Astrocyte of the cerebellum (primary cell): ENCODE results near the gene PPFIA4.

Experiments
- DNase-seq: peaks from one replicate; pipeline ENCODE4 v3.0.0-alpha.2; 2011; ENCODE audit warnings: low read depth
- H3K4me3 ChIP-seq: 2 replicates; pipeline ENCODE4 v1.5.1; 2011; ENCODE audit warnings: mild to moderate bottlenecking, low read depth, low read length, moderate library complexity
- CTCF ChIP-seq: IDR thresholded peaks from 2 replicates; pipeline ENCODE4 v1.5.1; 2012; ENCODE audit warnings: low read length, low read depth, moderate library complexity, mild to moderate bottlenecking; ENCODE audit errors: missing control alignments
- in situ Hi-C: cut with HindIII; loops from 2 replicates; pipeline ENCODE4 v1.10.0; 2017; ENCODE audit warnings: low sequenced_read_pairs

The PPFIA4 gene

DNA sequence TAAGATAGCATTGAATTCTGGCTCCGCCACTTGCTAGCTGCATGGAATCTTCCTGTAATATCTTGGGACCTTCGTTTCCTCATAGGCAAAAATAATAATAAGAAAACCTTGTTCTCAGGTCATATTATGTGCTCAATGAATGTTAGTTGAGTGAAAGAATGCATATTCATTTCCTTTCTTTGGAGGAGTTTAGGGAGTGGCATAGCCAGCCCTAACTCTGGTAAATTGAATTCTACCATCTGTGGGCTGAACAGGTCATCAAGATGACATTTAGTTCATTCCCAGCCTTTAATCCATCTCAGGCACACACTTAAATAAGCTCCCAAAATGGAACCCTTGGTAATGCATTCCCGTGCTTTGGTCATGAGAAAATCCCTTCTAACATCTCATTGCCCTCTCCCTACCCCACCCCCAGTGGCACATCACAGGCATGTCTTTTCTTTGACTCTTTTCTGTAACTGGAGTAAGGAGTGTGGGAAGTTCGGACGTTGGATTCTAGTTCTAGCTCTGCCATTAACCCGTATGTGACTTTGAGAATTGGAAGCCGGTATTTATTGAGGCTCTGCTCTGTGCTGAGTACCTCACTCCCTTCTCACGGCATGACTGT is 72.7 kb downstream of the PPFIA4 start:
- no peak for DNase-seq
- TF ChIP-seq CTCF, result no peak
- in situ Hi-C loops, result no loop called here
- H3K4me3 ChIP-seq, result no peak overlapping the region

- TF ChIP-seq CTCF, result no peak
- in situ Hi-C loops, result no loop called here
- no peak for DNase-seq
- H3K4me3 ChIP-seq, result no peak overlapping the region
Observed at GRCh38 chr1:203099805-203100515, 73.7 kb downstream of the PPFIA4 start.

GRCh38 chr1:203100516-203100869 is 74.2 kb downstream of the PPFIA4 start:
- H3K4me3 ChIP-seq, result no peak overlapping the region
- no peak for TF ChIP-seq CTCF
- in situ Hi-C loops, result no loop called here
- no peak for DNase-seq

DNA sequence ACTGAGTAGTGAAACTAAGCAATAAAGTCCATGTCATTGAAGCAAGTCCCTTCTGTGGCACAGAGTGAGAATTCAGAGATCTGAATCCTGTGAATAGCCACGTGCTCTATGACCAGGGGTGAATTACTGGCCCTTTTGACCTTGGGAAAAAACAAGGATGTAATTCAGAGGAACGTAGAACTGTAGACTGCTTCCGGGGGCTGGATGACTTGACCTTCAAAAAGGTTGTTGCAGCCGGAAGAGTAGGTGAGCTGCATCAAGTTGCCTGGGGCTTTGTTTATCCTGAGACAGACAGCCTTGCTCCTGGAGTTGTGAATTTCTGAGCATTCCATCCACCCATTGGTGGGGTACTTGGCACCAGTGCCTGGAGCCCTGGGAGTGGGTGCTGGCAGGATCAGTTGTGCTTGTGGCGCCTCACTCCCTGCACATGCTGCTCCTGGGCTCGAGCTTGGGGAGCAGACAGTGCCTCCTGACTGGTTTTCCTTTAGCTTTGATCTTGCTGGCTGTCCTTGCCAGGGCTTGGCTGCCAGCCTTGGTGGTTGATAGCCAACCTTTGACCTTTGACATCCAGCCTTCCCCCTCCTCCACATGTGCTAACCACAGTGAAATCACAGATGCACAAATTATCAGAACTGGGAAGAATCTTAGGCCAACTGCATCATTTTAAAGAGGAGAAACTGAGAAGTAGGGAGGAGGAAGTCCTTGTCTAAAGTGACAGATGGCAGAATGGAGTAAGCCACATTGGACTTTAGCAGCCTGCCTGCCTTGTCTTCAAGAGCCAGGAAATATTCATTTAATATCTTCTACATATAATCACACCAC is 75.7 kb downstream of the PPFIA4 start:
- no peak overlapping the region for H3K4me3 ChIP-seq
- no peak for DNase-seq
- in situ Hi-C loops, result no loop called here
- TF ChIP-seq CTCF, result no peak

- TF ChIP-seq CTCF, result no peak
- H3K4me3 ChIP-seq, result no peak overlapping the region
- in situ Hi-C loops, result no loop called here
- DNase-seq, result no peak
Observed at GRCh38 chr1:203103216-203103615, 76.9 kb downstream of the PPFIA4 start.

- in situ Hi-C loops, result no loop called here
- no peak overlapping the region for H3K4me3 ChIP-seq
- no peak for DNase-seq
- no peak for TF ChIP-seq CTCF
Observed at GRCh38 chr1:203103829-203104495, 77.7 kb downstream of the PPFIA4 start.
